ENCODE measurements around the gene PTH1R.

PTH1R gene

DNA sequence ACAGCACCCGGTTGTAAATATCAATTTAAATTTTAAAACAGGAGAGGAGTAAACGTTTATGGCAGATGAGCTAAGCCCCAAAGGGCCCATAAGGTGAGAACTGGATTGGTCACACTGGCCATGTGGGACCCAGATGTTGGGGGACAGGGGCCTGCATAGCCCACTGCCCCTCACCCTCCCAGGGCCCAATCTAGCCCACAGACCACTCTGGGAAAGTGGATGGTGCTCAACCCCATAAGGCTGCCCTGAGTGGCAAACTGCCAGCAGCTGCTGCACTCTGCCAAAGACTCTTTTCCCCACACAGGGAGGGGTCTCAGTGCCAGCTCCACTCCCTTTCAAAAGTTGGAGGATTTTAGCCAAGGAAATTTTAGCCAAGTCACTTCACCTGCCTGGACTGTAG, 56.6 kb downstream of the PTH1R start:
- FAIRE-seq: no peak

DNA sequence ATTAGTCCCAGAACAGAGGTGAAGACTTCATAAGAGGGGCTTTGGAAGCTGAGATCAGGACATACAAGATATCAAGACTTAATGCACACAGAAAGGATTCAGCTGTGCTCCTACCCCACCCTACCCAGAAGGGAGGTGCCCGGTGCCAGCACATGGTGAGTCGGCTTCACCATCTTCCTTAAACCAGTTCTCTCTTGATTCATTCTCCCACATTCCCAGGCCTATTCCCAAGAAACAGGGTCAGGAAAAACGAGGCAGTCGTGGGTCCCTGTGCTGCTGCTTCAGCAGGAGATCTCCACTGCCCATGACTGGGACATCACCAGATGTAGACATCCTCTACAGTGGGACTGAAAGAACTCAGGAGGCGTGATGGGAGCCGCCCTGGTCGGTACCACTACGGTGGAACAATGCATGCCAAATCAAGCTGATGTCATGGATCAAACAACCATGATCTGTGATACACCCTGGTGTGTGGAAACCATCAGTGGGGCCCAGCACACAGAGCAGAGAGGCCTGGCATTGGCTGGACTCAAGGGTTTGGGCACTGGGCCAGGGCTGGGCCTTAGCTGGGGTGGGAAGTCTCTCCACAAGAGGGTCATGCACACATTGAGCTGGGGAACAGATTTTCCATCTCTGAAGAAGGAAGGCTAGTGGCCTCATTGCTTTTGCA, 57.1 kb downstream of the PTH1R start:
- no peak for FAIRE-seq

DNA sequence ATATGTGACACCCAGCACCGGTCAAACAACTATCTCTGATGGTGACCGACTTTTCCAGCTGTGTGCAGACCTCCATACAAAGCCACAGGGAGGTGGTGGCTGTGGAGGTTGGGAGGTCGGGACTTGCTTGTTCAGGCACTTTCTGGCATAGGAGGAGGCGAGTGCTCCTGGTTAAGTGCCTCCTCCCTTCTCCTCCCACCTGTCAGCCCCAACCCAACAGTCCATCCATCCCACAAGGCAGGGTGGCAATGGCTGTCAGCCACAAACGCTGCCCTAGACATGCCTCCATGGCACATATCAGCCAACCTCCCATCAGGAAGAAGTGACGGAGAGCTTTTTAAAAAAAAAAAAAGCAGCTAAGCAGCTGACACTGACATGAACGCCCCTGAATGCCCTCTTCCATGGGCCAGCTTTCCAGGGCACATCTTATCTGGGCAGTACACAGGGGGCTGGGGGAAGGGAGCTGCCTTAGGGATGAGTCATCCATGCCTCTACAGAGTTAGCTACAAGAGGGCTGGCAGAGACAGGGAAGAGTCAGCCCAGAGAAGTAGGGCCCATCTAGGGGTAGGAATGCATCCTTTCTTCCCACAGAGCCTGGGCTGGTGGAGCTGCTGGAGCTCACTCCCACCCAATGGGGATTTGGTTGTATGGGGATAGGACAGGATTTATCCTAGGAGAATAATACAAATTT, 57.8 kb downstream of the PTH1R start:
- FAIRE-seq: no peak

- FAIRE-seq: no peak
These were observed 58.6 kb downstream of the PTH1R start for GRCh38 chr3:46935989-46936558.

- no peak for FAIRE-seq
These were observed 59.3 kb downstream of the PTH1R start for GRCh38 chr3:46936733-46937250.

GRCh38 chr3:46938118-46938517, 60.6 kb downstream of the PTH1R start:
- no peak for FAIRE-seq

DNA sequence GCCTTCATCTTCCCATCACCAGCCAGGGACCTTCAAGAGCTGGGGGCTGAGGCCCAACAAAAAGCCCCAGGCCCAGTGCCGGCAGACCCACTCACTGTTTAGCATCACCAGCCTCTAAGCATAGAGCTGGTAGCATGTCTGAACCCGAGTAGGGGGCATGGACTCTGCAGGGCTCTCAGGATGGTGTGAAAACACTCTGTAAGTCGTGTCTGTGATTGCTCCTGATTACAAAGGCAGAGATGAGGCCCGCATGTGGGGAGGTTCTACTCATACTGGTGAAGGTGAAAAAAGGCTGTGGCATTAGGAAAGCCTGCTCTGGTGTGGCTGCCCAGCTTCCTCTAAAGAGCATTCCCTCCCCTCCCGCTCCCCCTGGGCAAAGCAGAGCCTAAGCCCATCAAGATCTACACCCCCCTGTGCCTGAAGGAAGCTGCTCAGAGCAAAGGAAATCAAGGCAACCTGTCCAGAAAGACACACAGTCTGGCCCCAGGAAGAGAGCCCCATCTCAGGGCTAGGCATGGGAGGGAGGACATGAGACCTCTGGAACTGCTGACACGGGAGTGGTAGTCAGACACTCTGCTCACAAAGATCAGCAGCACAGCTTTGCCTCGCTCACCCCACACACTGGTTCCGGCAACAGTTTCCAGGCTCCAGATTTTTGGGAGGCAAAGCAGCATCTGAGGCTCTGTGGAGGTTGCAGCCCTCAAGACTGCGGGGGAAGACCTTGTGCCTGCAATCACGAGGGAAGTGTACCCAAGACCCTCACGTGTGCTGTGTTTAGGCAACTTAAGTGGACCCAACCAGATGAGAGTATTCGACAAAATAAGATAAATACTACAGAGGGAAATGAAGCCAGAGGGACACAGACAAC, 62.3 kb downstream of the PTH1R start:
- FAIRE-seq: no peak

DNA sequence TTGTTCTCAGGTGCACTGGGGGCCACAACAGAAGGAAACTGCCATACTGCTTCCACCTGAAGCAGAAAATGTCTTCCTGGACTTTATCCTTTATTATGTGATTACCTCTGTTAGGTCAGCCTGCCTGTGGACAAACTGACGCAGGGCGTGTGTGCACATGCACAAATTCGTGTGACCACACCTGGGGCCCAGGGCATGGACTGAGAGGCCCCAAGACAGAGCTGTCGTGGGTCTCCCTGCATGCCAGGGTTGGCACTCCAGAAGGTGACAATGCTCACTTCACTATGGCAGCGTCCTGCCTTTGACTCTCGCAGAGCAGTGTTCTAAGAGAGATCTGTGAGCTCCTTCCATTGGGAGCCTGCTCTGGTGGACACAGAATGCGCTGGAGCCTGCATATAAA, 64.6 kb downstream of the PTH1R start:
- FAIRE-seq: no peak

GRCh38 chr3:46942481-46943236, 65.1 kb downstream of the PTH1R start:
- FAIRE-seq: no peak

DNA sequence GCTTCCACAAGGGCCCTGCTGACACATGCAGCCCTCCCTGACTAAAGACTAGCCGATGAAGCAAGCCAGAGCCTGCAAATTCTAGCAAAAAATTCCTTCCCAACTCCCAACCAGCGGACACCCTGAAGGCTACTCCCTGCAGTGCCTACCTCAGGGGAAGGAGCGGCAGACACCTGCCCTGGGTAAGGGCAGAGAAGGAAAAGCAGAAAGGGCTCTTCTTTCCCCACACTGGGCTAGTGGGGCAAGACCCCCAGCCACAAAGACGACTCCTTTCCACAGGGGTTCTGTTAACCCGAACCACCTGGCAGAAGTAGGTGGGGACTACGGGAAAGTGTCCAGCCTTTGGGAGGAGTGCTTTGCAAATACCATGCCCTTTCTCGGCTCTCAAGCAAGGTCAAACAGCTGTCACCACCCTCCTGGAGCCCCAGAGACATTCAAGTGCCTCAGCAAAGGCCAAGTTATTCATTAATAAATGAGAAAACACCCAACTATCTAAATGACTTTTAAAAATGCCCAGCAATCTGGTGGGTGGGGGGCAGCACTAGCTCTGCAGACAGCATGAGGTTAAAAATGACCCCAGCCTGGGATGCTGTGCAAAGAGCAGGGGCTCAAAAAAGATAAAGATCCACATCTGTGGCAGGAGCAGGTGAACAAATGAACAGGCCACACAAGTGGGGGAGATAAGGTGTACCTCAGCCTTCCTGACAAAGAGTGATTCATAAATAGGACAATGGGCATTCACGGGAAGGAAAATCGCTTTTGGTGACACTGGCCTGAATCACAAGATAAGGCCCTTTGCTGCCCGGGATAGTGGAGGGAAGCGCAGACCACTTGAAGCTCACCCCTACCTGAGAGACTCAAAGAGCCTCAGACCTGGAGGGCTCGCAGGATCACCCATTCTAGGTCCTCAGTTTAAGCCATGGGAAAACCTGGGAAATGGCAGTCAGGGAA, 66.0 kb downstream of the PTH1R start:
- no peak for FAIRE-seq

- no peak for FAIRE-seq
These were observed 66.7 kb downstream of the PTH1R start for GRCh38 chr3:46944191-46944590.

- no peak for FAIRE-seq
These were observed 68.9 kb downstream of the PTH1R start for GRCh38 chr3:46946416-46946815.

DNA sequence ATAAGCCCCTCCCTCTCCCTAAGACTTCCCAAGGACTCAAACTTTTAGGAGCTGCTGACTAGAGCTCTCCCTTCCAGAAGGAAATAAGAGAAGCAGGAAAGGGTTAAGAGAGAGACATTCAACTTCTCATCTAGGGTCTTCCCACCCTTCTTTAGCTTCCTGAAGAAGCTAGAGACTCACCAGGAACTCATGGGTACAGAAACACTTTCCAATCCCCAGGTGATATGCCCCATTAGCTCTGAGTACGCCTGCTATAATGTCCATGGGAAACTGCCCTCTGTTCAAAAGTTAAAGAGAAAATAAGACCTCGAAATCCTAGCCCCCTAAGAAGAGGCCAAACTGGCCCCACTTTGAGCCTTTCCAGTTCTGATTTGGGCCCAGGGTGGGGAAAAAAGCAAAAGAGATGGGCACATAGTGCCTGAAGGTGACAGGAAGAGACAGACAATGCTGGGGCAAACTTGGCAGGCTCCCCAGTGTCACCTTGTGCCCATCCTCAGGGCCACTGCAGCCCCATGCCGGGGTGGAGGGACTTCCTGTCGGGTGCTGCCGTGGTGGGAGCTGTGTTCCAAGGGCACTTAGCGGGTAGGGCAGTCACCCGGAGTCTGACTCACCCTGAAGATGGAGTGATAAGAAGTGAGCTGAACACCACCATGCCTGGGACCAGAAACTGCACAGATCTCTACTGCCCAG, 69.5 kb downstream of the PTH1R start:
- no peak for FAIRE-seq

- FAIRE-seq: no peak
These were observed 70.0 kb downstream of the PTH1R start for GRCh38 chr3:46947546-46947901.

GRCh38 chr3:46947981-46948791, 70.7 kb downstream of the PTH1R start:
- FAIRE-seq: no peak

DNA sequence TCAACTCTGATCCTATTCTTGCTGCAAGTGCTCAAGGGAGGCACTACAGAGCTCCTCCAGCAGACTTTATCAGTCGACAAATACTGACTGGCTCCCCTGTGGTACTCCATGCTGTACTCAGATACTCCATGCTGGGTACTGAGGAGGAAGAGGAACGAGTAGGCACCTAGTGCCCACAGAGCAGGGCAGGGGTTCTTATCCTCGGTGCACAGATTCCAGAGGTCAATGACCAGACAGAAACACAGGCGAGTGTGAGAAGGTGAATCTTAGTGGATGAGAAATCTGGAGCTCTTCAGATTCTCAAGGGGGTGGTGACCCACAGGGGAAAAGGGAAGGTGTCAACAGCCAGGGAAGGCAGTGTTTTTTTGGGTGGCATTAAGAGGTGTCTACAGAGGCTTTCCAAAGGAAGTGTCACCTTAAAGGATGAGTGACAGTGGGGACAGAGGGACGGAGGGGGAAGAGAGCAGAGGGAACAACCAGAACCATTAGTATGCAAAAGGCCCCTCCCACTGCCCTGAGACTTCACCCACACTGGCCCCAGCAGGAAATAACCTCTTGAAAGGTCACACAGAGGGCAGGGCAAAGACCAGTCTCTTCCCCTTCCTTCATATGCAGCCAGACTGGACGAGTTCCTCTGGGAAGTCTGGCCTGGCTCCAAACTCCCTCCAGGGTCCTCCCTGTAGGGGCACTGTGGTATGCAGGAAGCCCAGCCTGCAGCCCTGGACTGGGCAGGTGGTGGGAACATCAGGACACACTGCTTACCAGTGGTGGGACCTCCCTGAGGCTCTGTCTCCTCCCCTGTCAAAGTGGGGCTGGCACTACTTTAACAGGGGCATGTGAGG, 71.5 kb downstream of the PTH1R start:
- FAIRE-seq: no peak

- no peak for FAIRE-seq
These were observed 72.7 kb downstream of the PTH1R start for GRCh38 chr3:46950177-46950576.

- FAIRE-seq: no peak
These were observed 73.2 kb downstream of the PTH1R start for GRCh38 chr3:46950650-46951241.

Data from colon (tissue), 2 donors.